ENCODE results near the gene RASGRF1.
"Not testable (repeated sequence)": the region's sequence is repeated elsewhere in the genome, so short reads cannot be mapped to it uniquely, and the experiment has no call there.

Gene RASGRF1

DNA sequence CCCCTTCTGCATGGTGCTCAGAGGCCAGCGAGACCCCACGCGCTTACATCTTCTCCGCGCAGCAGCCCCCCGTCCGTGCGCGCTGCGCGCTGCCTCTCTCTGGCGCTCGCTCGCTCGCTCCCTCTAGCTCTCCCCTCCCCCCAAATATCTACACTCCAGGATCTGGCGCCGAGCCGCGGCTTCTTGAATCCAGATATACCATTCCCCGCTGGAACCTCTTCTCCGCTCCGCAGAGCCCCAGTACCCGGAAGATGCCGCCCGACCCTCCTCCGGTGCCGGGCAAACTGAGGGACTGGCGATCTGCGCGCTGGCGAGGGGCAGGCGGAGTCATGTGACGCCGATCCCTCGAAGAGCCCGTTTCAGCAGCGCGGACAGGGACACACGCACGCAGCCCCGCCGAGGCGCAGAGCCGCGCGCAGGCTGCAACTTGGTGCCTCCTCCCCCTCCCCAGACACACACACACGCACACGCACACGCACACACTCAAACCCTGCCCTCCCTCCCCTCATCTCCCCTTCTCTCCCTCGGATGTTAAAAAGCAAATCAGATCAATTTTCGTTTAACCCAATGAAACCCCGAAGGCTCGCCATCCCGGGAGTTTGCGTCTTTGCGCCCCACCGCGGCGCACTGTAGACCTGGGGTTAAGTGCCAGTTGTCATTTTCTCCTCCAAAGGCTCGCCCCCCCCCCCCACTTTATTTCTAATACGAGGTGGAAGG, at the start of gene RASGRF1:
Gene RASGRF1, minus strand, starts transcription at position 294 of the 717 bp plus-strand sequence. Its CDS starts 282 bp downstream, at position 12.
- no peak for DNase-seq

GRCh38 chr15:79136434-79137046, 46.0 kb upstream of the RASGRF1 start:
- no peak for DNase-seq

GRCh38 chr15:79133309-79133708, 42.7 kb upstream of the RASGRF1 start:
- no peak for DNase-seq

DNA sequence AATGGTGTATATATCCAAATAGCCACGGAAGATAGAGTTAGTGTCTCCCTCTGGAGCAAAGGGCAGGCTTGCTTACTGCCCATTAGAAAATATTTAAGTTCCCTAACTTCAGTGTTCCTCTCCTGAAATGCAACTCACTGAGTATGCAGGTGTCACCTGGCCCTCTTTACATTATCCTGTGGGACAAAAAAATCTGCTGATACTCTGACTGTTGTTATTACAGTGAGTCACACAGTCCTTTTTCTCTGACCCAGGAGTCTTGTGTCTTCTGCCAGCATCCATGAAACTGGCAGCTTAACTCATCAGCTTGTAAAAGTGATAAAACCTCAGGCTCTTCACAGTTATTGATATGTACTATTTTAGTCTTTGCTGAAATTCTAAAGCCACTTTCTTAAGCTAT, 42.2 kb upstream of the RASGRF1 start:
- DNase-seq, result no peak

- DNase-seq, result no peak
These were observed 41.8 kb upstream of the RASGRF1 start for GRCh38 chr15:79132361-79132760.

DNA sequence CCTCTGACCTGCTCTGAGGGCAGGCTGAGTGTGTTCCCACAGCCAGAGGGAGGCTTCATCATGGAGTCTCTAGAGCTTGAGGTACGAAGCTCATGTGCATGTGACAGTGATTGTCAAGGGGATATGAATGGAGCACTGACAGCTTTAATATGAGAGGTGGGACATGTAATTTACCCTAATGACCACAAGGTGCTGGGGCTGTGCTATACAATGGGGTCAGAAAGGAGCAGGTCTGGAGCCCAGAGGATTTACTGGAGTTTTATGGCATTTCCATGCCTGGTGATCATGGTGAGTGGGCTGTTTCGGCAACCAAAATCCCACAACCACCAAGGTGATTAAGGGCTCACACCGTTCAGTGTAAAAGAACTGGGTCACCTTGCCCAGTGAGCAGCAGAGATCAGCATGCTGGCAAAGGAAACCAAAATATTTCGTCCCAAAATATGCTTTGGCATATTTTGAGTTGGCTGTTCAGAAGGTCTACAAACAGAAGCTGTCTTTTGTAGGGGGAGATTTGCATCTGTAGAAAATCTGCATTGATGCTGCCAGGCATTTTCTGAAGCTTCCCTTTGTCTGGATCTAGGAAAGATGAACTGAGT, 40.1 kb upstream of the RASGRF1 start:
- DNase-seq, result no peak

DNA sequence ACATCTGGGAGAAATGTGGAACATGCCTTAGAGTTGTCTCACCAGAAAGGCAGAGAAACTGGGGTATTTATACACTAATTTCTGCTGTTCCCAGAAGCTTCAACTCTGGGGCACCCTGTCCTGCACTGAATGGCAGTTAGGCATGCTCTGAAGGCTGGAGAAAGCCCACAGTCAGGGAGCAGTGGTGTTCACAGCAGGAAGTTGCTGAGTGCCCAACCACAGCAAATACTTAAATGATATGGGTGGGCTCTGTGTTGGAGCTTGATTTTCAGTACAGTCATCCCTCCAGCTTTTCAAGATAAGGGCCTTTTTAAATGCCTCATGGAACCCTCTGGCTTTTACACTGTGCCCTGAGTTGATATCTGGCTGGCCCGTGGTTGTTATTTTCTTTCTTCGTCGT, 38.7 kb upstream of the RASGRF1 start:
- no peak for DNase-seq

GRCh38 chr15:79128556-79128955, 38.0 kb upstream of the RASGRF1 start:
- no peak for DNase-seq

DNA sequence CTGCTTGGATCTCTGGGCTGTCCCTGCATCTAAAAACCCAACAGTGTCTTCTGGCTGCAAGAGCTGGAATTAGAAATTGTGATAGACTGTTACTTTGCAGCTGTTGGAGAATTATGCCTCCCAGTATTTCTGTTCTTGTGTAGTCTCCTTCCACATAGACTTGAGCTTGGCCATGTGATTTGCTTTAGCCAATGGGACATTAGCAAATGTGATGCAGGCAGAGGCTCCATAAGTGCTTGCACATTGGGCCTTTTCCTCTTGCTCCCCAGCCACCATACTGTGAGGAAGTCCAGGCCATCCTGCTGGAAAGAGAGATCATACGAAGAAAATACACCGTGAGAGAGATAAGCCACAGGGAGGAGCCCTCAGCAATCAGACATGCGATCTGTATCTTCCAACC, 33.8 kb upstream of the RASGRF1 start:
- no peak for DNase-seq

DNA sequence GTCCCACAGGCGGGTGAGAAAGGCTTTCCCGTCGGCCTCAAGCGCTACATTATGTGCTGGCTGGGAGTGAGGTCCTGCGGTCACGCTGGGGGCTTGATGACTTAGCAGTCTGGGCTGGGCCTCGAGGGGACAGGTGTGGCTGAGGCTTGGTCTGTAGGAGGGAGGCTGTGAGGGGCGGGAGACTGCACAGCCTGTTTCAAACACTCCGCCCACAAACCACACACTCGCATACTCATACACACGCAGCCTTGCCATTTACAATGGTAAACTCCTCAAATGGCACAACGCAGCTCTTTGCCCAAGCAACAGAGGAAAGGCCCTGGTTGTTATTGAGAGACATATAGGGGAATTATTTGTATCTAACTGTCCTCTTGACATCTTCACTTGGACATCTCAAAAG, 32.4 kb upstream of the RASGRF1 start:
- no peak for DNase-seq

GRCh38 chr15:79122391-79122790, 31.8 kb upstream of the RASGRF1 start:
- no peak for DNase-seq

DNA sequence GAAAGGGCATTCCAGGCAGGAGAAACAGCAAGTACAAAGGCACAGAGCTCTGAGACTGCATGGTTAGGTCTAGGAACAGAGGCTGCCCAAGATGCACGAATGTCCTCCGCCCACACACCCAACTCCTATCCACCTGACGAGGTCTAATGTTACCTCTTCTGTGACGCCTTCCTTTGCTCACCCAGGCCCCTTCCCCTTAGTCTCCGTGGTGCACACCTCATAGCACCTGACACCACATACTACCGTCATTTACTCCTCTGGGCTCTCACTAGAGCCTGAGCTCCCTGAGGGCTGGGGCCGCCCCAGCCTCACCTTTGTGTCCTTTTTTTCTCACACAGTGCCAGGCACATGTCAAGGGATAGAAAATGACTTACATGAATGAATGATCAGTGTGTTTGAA, 31.0 kb upstream of the RASGRF1 start:
- no peak for DNase-seq

DNA sequence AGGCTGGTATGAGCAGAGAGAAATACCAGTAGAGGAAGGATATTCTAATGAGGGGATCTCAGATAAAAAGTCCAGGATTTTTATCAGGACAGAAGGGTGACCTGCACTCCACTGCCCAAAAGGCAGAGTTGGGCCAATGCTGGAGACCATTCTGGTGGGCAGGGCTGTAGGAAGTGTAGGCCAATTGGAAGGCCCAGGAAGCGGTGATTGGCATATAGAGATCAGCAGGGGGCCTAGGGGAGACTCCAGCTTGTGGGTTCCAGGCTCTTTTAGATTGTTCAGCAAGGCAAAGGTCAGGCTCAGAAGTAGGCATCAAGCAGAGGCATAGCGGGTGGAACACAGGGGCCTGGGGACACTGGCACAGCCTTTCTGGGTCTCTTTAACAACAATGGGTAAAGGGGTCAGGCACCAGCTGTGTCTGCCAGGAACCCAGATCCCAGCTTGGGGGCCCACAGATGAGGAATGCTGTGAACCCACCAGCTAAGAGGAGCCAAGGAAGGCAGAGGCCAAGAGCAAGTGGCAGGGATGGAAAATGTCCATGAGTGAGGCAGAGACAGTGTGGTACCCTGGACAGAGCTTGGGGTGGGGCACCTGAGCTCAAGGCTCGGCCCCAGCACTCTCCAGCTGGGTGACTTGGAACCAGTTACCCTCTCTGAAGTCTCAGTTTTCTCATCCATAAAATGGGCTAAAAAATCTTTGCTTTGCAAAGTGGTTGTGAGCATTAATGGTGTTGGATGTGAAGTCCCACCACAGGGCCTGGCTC, 27.0 kb upstream of the RASGRF1 start:
- no peak for DNase-seq

DNA sequence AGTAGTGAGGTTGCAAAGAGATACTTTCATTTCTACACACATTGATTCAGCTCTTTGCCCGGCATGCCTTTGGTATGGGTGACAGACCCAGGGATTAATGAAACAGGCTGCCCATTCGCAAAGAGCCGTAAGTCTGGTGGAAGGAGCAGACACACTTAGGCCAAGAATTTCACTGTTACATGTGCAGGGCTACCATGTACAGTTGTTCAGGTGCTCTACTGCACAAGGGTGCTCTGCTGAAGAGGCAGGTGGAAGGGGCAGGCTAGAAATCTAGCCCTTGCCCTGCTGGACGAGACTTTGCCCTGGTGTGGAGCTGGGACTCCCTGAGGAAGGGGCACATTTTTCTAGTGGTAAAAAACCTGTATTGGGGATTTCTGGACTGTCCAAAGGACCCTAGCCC, 26.2 kb upstream of the RASGRF1 start:
- DNase-seq, result no peak

DNA sequence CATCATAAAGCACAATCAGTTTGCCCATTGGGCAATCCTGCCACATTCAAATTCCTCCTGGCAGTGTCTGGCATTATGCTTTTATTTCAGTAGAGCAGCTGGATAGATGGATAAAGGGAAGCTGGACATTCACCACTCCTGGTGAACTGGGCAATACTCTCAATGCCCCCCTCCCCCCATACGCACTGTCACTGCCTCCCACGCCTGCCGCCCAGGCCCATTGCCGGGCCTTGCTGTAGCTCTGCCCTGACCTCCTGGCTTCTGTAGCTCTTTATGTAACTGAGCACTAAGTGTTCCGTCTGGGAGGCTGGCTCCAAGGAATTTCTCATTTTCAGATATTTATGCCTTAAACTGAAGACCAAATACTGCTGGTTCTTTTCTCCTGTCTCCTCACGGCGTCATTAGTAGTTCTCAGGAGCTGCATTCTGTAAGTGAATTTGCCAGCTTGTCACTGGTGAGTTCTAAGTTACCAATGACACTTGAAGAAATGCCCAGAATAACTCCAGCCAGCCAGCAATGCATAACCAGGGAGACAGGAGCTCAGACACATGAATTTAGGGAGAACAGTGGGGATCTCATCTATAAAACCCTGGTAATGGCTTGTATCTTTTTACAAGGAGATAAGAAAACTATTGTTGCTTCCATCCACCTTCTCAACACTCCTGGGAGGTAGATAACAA, 25.5 kb upstream of the RASGRF1 start:
- DNase-seq, result no peak

- DNase-seq, result no peak
These were observed 23.3 kb upstream of the RASGRF1 start for GRCh38 chr15:79113831-79114230.

DNA sequence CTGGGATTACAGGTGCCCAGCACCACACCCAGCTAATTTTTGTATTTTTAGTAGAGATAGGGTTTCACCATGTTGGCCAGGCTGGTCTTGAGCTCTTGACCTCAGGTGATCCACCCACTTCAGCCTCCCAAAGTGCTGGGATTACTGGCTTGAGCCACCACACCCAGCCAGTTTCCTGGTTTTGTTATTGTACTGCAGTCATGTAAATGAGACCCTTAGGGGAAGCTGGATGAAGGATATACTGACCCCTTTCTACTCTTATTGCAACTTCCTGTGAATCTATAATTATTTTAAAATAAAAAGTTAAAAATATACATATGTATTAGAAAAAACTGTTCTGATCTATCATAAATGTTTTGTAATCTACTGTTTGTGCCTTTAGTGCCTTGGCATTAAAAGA, 20.8 kb upstream of the RASGRF1 start:
- not testable (repeated sequence) for DNase-seq

DNA sequence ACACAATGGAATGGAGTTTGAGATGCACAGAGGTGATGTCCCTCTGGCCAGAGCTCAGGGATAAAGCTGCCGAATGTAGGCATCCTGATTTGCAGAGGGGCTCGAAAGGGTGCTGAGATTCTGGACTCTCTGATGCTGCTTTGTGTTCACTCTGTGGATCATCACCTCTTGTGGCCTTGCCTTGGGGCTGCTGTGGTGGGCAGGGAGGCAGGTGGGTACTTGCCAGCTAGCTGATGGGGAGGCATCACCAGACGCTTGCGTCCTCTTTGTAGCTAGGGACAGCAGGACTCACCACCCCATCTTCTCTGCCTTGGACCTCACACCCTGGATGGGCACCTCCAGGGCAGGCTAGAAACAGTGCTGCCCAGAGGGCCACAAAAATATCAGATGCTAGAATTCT, 14.6 kb upstream of the RASGRF1 start:
- DNase-seq, result no peak

GRCh38 chr15:79102595-79102994, 12.0 kb upstream of the RASGRF1 start:
- DNase-seq, result no peak

- no peak for DNase-seq
These were observed 11.4 kb upstream of the RASGRF1 start for GRCh38 chr15:79101866-79102581.

- DNase-seq, result no peak
These were observed 9.1 kb upstream of the RASGRF1 start for GRCh38 chr15:79099692-79100091.

GRCh38 chr15:79094611-79095021, 4.0 kb upstream of the RASGRF1 start:
- DNase-seq, result no peak

Measured in NCI-H2029 (cell line).